PFSK-1 (cell line): ENCODE results near the gene PRR11.

Source experiments
- POLR2AphosphoS5 ChIP-seq: IDR thresholded peaks from 2 replicates; pipeline ENCODE4 v1.6.1; 2012; ENCODE audit warnings: low read depth, mild to moderate bottlenecking, control low read depth, low read length, moderate library complexity
- SIN3A ChIP-seq: IDR thresholded peaks from 2 replicates; pipeline ENCODE4 v1.6.1; 2012; ENCODE audit warnings: mild to moderate bottlenecking, low read length, moderate library complexity, borderline replicate concordance; ENCODE audit not compliant: insufficient read depth
- TF ChIP-seq, protein P1 (sequence below), 2 experiments: IDR thresholded peaks; 2 replicates each; pipeline versions ENCODE4 v1.6.1 to v1.8.0; 2011 to 2012; ENCODE audit warnings: low read depth in 2 of 2, low read length in 2 of 2, control low read depth in 1 of 2, inconsistent platforms in 1 of 2, mild to moderate bottlenecking in 1 of 2, moderate library complexity in 1 of 2; ENCODE audit not compliant: insufficient read depth in 1 of 2

DNA sequence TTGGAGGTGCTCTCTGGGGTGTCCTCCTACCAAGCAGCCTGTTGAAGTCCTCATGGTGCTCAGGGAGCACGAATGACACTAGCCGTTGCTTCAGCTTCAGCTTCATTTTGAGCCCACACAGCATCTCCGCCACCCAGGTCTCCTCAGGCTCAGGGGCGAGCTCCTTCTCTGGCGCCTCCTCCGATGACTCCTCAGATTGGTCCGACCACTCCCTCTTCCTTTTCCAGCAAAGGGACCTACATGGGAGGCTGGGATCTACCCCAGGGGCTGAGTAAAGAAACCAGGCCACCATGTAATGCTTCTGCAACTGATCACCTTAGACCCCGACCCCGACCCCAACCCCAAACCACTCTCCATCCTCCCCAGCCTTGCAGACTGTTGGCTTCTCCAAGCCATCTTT is 25.9 kb downstream of the PRR11 start:
- TF ChIP-seq POLR2AphosphoS5 (no peak), SIN3A (no peak)
- TF ChIP-seq, protein P1, sequence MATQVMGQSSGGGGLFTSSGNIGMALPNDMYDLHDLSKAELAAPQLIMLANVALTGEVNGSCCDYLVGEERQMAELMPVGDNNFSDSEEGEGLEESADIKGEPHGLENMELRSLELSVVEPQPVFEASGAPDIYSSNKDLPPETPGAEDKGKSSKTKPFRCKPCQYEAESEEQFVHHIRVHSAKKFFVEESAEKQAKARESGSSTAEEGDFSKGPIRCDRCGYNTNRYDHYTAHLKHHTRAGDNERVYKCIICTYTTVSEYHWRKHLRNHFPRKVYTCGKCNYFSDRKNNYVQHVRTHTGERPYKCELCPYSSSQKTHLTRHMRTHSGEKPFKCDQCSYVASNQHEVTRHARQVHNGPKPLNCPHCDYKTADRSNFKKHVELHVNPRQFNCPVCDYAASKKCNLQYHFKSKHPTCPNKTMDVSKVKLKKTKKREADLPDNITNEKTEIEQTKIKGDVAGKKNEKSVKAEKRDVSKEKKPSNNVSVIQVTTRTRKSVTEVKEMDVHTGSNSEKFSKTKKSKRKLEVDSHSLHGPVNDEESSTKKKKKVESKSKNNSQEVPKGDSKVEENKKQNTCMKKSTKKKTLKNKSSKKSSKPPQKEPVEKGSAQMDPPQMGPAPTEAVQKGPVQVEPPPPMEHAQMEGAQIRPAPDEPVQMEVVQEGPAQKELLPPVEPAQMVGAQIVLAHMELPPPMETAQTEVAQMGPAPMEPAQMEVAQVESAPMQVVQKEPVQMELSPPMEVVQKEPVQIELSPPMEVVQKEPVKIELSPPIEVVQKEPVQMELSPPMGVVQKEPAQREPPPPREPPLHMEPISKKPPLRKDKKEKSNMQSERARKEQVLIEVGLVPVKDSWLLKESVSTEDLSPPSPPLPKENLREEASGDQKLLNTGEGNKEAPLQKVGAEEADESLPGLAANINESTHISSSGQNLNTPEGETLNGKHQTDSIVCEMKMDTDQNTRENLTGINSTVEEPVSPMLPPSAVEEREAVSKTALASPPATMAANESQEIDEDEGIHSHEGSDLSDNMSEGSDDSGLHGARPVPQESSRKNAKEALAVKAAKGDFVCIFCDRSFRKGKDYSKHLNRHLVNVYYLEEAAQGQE (IDR thresholded peaks at IDR 0.05; ENCODE audit: insufficient read depth in 1 of 2, low read depth in 2 of 2, low read length in 2 of 2): no peak
